BLaER1 treated with 17β-estradiol and CSF1 and Interleukin-3, amounts not matched to agents 10 nM and 100 nM (cell line): ENCODE results near the gene RMI1.
"Not testable (repeated sequence)": the region's sequence is repeated elsewhere in the genome, so short reads cannot be mapped to it uniquely, and the experiment has no call there.

ENCODE experiments used
- H3K27ac ChIP-seq, 11 experiments: shearing (Covaris generic); formaldehyde crosslinking; 2 replicates each; pipeline ENCODE4 v1.8.1; 2022
- H3K27me3 ChIP-seq, 11 experiments: shearing (Covaris generic); formaldehyde crosslinking; 2 replicates each; pipeline ENCODE4 v1.8.1; 2022
- H3K36me3 ChIP-seq, 11 experiments: shearing (Covaris generic); formaldehyde crosslinking; 2 replicates each; pipeline ENCODE4 v1.8.1; 2022
- H3K4me1 ChIP-seq, 10 experiments: shearing (Covaris generic); formaldehyde crosslinking; 2 replicates each; pipeline ENCODE4 v1.8.1; 2022
- H3K4me2 ChIP-seq, 11 experiments: shearing (Covaris generic); formaldehyde crosslinking; 2 replicates each; pipeline ENCODE4 v1.8.1; 2022
- H3K4me3 ChIP-seq, 10 experiments: shearing (Covaris generic); formaldehyde crosslinking; 2 replicates each; pipeline ENCODE4 v1.8.1; 2022
- H3K9ac ChIP-seq, 11 experiments: shearing (Covaris generic); formaldehyde crosslinking; 2 replicates each; pipeline ENCODE4 v1.8.1; 2022
- H3K9me3 ChIP-seq, 11 experiments: shearing (Covaris generic); formaldehyde crosslinking; replicated peaks in 1 of 11; 2 replicates each; pipeline ENCODE4 v1.8.1; 2022
- H4K20me1 ChIP-seq, 11 experiments: shearing (Covaris generic); formaldehyde crosslinking; 2 replicates each; pipeline ENCODE4 v1.8.1; 2022
- Cebpa-rat ChIP-seq, 11 experiments: shearing (Covaris generic); IDR thresholded peaks; 2 replicates each; pipeline ENCODE4 v1.8.1; 2022

Gene RMI1

GRCh38 chr9:83937861-83938455 is 42.6 kb upstream of the RMI1 start:
- Histone ChIP-seq H3K9ac (no peak overlapping the region), H3K27me3 (no peaks in the 10 kb centered on the region), H3K9me3 (no peaks in the 10 kb centered on the region), H3K4me1 (peaks cover 0 to 41% (median 20%) of the 10 kb centered on the region in 10 experiments; a peak in 14 of 20 replicates), H4K20me1 (no peaks in the 10 kb centered on the region), H3K4me2 (peak overlapping the region in 2 of 11 experiments; percentile 10 to 43; a peak in 1 of 22 replicates), H3K4me3 (no peak overlapping the region), H3K27ac (no peak overlapping the region), H3K36me3 (no peaks in the 10 kb centered on the region)
- TF ChIP-seq Cebpa-rat (IDR thresholded peaks at IDR 0.05), result no peak

GRCh38 chr9:83940590-83941303 is 39.9 kb upstream of the RMI1 start:
- H3K4me2 ChIP-seq, result no peak overlapping the region
- peaks cover 0 to under 1% (median 0%) of the 10 kb centered on the region in 11 experiments; a peak in 1 of 22 replicates for H3K9me3 ChIP-seq
- no peaks in the 10 kb centered on the region for H4K20me1 ChIP-seq
- H3K9ac ChIP-seq, result no peak overlapping the region
- H3K4me1 ChIP-seq, result peaks cover 0 to 13% (median 3%) of the 10 kb centered on the region in 10 experiments; a peak in 9 of 20 replicates
- no peaks in the 10 kb centered on the region for H3K27me3 ChIP-seq
- no peak overlapping the region for H3K27ac ChIP-seq
- H3K4me3 ChIP-seq, result no peak overlapping the region
- no peaks in the 10 kb centered on the region for H3K36me3 ChIP-seq
- no peak for TF ChIP-seq Cebpa-rat (IDR thresholded peaks at IDR 0.05)

- H3K4me2 ChIP-seq, H3K36me3 ChIP-seq, H3K4me1 ChIP-seq, H3K27me3 ChIP-seq, H3K9ac ChIP-seq, H4K20me1 ChIP-seq, H3K4me3 ChIP-seq, H3K27ac ChIP-seq: not testable (repeated sequence)
- H3K9me3 ChIP-seq, result peaks cover 11 to 27% (median 18%) of the 10 kb centered on the region in 11 experiments; a peak in 21 of 22 replicates
These were observed 32.5 kb upstream of the RMI1 start for GRCh38 chr9:83948096-83948495.

DNA sequence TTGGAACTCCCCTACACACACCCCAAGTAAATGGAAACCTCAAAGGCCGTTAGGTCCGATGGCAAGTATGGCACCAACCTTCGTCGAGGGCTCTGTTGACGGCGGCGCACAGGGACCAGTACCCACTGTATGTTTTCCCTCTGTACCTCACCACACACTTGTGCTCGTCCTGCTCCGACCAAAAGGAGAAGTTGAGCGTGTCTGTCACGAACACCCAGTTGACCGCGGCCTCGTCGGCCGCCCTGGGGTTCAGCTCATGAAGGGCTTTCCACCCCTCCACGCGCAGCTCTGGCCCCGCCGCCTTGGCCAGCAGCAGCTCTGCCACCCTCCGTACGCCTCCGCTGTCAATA is 24.5 kb upstream of the RMI1 start:
- no peak for TF ChIP-seq Cebpa-rat (IDR thresholded peaks at IDR 0.05)
- H3K9me3 ChIP-seq, result peaks cover 0 to 25% (median 17%) of the 10 kb centered on the region in 11 experiments; a peak in 20 of 22 replicates
- peak overlapping the region in 5 of 11 experiments; percentile 12 to 66 (median 51); a peak in 7 of 22 replicates for H3K9ac ChIP-seq
- H3K4me2 ChIP-seq, result peak overlapping the region; percentile 44 to 95 (median 64)
- peaks cover 0 to 12% (median 6%) of the 10 kb centered on the region in 10 experiments; a peak in 10 of 20 replicates for H3K4me1 ChIP-seq
- H3K36me3 ChIP-seq, result peaks cover 0 to 5% (median 0%) of the 10 kb centered on the region in 11 experiments; a peak in 1 of 22 replicates
- no peaks in the 10 kb centered on the region for H4K20me1 ChIP-seq
- H3K27me3 ChIP-seq, result peaks cover 30 to 46% (median 42%) of the 10 kb centered on the region in 11 experiments
- H3K4me3 ChIP-seq, result peak overlapping the region; percentile 23 to 64 (median 46); a peak in 17 of 20 replicates
- H3K27ac ChIP-seq, result peak overlapping the region in 4 of 11 experiments; percentile 10 to 53 (median 38); a peak in 5 of 22 replicates

- Histone ChIP-seq H3K36me3 (peaks cover 0 to 5% (median 0%) of the 10 kb centered on the region in 11 experiments; a peak in 1 of 22 replicates), H4K20me1 (no peaks in the 10 kb centered on the region), H3K9ac (peak overlapping the region in 6 of 11 experiments; percentile 12 to 66 (median 50); a peak in 7 of 22 replicates), H3K4me1 (peaks cover 0 to 12% (median 6%) of the 10 kb centered on the region in 10 experiments; a peak in 10 of 20 replicates), H3K27ac (peak overlapping the region in 4 of 11 experiments; percentile 10 to 53 (median 38); a peak in 6 of 22 replicates), H3K27me3 (peaks cover 30 to 46% (median 42%) of the 10 kb centered on the region in 11 experiments), H3K4me2 (peak overlapping the region; percentile 44 to 95 (median 64)), H3K4me3 (peak overlapping the region; percentile 23 to 64 (median 46); a peak in 18 of 20 replicates), H3K9me3 (peaks cover 0 to 25% (median 17%) of the 10 kb centered on the region in 11 experiments; a peak in 20 of 22 replicates)
- no peak for TF ChIP-seq Cebpa-rat (IDR thresholded peaks at IDR 0.05)
These were observed 24.0 kb upstream of the RMI1 start for GRCh38 chr9:83956436-83957247.

DNA sequence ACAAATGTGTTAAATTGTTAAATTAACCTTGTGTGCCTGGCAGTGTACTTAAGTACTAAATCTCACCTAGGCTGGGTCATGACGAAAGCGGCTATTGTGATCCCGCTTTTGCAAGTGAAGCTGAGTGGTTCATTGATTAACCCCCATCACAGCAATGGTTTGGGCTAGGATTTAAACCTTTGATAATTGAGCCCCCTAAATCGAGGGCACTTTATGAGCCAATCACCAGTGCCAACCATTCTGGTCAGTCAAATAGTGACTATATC is 23.4 kb upstream of the RMI1 start:
- Histone ChIP-seq H3K36me3 (peaks cover 0 to 5% (median 0%) of the 10 kb centered on the region in 11 experiments; a peak in 1 of 22 replicates), H3K27ac (no peak overlapping the region), H3K9me3 (peaks cover 0 to 25% (median 17%) of the 10 kb centered on the region in 11 experiments; a peak in 20 of 22 replicates), H3K4me2 (no peak overlapping the region), H4K20me1 (no peaks in the 10 kb centered on the region), H3K27me3 (peaks cover 30 to 46% (median 42%) of the 10 kb centered on the region in 11 experiments), H3K4me1 (peaks cover 0 to 12% (median 6%) of the 10 kb centered on the region in 10 experiments; a peak in 10 of 20 replicates), H3K9ac (no peak overlapping the region), H3K4me3 (no peak overlapping the region)
- no peak for TF ChIP-seq Cebpa-rat (IDR thresholded peaks at IDR 0.05)

- Histone ChIP-seq H4K20me1 (no peaks in the 10 kb centered on the region), H3K4me3 (no peak overlapping the region), H3K27me3 (peaks cover 30 to 46% (median 42%) of the 10 kb centered on the region in 11 experiments), H3K9ac (no peak overlapping the region), H3K4me2 (no peak overlapping the region), H3K27ac (no peak overlapping the region), H3K4me1 (peaks cover 0 to 12% (median 6%) of the 10 kb centered on the region in 10 experiments; a peak in 10 of 20 replicates), H3K36me3 (peaks cover 0 to 5% (median 0%) of the 10 kb centered on the region in 11 experiments; a peak in 1 of 22 replicates), H3K9me3 (peaks cover 0 to 25% (median 17%) of the 10 kb centered on the region in 11 experiments; a peak in 20 of 22 replicates)
- TF ChIP-seq Cebpa-rat (IDR thresholded peaks at IDR 0.05), result no peak
These were observed 21.5 kb upstream of the RMI1 start for GRCh38 chr9:83959061-83959460.

- peaks cover 18 to 27% (median 24%) of the 10 kb centered on the region in 11 experiments for H3K27me3 ChIP-seq
- no peak overlapping the region for H3K4me3 ChIP-seq
- no peak overlapping the region for H3K27ac ChIP-seq
- TF ChIP-seq Cebpa-rat (IDR thresholded peaks at IDR 0.05), result no peak
- H3K36me3 ChIP-seq, result peaks cover 0 to 6% (median 2%) of the 10 kb centered on the region in 11 experiments; a peak in 10 of 22 replicates
- peaks cover 9 to 19% (median 16%) of the 10 kb centered on the region in 11 experiments; a peak in 21 of 22 replicates for H4K20me1 ChIP-seq
- H3K4me2 ChIP-seq, result no peak overlapping the region
- H3K9ac ChIP-seq, result no peak overlapping the region
- H3K9me3 ChIP-seq, result peaks cover 0 to 22% (median 15%) of the 10 kb centered on the region in 11 experiments; a peak in 20 of 22 replicates
- peaks cover 0 to 9% (median 6%) of the 10 kb centered on the region in 10 experiments; a peak in 10 of 20 replicates for H3K4me1 ChIP-seq
These were observed 19.6 kb upstream of the RMI1 start for GRCh38 chr9:83960991-83961390.
